H7 (cell line): Measurements from ENCODE around the gene AMOTL2. TPM values are rescaled to one million over a fixed set of nuclear protein-coding genes. Genes with fewer than 3 reads are reported as not detected.

Experiments
- DNase-seq: peaks from one replicate; pipeline ENCODE4 v3.0.0; 2012
- H3K27me3 ChIP-seq: 2 replicates; pipeline ENCODE4 v1.6.0; 2011; ENCODE audit warnings: mild to moderate bottlenecking, low read length; ENCODE audit not compliant: control insufficient read depth, insufficient read depth
- H3K36me3 ChIP-seq: replicated peaks from 2 replicates; pipeline ENCODE4 v1.5.1; 2011; ENCODE audit warnings: low read length; ENCODE audit not compliant: control insufficient read depth, insufficient read depth
- H3K4me3 ChIP-seq: 2 replicates; pipeline ENCODE4 v1.5.1; 2011; ENCODE audit warnings: low read depth, mild to moderate bottlenecking, control low read depth, low read length, moderate library complexity; ENCODE audit not compliant: insufficient read depth
- total RNA-seq: library from RNA; depleted of rRNA; stranded (reverse); fragments of >200 nt; shearing (Covaris generic); gene quantifications from 2 replicates; pipeline ENCODE4 v1.2.3, GENCODE V29; 2014

AMOTL2 gene
- total RNA-seq, 1 experiment from 2014 or later = 54.5 TPM

DNA sequence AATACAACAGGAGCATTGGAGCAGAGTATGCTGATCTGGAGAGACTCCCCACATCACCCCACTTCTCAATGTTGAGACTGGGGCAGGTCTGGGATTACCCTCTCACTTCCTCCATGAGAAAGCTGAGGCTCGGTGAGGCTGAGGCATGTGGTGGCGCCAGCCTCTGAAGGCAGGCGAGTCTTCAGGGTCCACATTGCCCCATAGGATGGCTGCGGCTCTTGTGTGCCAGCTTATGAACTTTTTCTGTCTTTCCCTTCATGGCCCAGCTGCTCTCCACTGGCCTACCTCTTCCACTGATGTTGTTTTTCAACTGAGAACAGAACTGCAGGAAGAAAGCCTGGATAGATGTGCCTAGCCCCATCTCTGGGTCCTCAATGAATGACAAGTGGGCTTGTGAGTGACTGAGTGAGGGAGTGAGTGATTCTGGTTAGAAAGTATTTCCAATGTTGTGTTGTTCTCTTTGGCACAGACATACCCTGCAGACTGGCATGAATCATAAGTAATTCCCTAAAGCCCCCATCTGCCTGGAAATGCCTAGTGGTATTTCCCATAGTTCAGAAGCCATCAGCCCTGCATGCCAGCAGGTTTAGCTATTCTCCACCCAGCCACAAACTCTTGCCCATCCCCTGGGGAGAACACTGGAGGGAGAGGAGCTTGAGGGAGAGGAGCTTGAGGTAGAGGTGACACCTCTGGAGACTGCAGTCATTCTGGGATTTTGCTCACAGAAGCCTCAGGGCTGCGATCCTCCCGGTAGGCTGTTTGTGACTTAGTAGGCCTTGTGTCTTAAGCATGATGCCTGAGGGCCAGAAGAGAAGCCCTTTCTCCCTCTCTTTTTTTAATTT, 56.9 kb downstream of the AMOTL2 start:
- Histone ChIP-seq H3K27me3 (peaks cover 14% of the 10 kb centered on the region), H3K36me3 (no peaks in the 10 kb centered on the region), H3K4me3 (no peak overlapping the region)
- DNase-seq = no peak

GRCh38 chr3:134315286-134316106, 58.8 kb downstream of the AMOTL2 start:
- Histone ChIP-seq H3K27me3 (peaks cover 19% of the 10 kb centered on the region), H3K4me3 (no peak overlapping the region), H3K36me3 (no peaks in the 10 kb centered on the region)
- DNase-seq = no peak

GRCh38 chr3:134314588-134315285, 59.5 kb downstream of the AMOTL2 start:
- no peak for DNase-seq
- Histone ChIP-seq H3K36me3 (no peaks in the 10 kb centered on the region), H3K4me3 (no peak overlapping the region), H3K27me3 (peaks cover 19% of the 10 kb centered on the region)

DNA sequence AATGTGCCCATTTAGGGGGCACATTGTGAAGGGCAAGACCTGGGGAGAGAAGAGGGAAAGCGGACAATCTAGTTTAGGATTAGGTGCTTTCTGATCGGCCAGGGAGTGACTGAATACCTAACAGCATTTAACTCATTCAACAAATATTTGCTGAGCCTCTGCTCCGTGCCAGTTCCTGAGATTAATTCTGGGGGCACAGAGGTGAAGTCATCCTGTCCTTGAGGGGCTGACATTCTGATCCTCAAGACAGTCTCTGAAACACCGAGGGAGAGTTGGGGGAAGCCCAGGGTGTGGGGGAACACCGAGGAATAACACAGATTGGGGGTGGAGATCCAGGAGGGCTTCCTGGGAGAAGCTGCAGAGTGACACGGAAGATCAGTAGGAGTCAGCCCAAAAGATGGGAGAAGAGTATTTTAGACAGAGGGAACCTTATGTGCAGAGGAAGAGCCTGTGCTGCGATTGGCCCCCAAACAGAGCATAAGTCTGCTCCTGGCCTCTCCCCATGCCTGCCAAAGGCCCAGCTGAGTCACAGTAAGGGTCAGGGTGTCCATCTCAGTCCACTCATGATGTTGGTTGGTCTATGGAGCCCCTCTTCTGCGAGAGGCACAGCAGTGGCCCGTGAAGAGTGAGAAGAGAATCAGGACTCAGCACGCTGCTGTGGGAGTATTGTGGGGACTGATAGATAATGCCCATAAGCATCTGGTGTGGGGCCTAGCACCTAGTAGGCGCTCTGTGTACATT, 60.2 kb downstream of the AMOTL2 start:
- no peak for DNase-seq
- peak overlapping the region; percentile 46; the same call in 1 of the 2 replicates for H3K4me3 ChIP-seq

DNA sequence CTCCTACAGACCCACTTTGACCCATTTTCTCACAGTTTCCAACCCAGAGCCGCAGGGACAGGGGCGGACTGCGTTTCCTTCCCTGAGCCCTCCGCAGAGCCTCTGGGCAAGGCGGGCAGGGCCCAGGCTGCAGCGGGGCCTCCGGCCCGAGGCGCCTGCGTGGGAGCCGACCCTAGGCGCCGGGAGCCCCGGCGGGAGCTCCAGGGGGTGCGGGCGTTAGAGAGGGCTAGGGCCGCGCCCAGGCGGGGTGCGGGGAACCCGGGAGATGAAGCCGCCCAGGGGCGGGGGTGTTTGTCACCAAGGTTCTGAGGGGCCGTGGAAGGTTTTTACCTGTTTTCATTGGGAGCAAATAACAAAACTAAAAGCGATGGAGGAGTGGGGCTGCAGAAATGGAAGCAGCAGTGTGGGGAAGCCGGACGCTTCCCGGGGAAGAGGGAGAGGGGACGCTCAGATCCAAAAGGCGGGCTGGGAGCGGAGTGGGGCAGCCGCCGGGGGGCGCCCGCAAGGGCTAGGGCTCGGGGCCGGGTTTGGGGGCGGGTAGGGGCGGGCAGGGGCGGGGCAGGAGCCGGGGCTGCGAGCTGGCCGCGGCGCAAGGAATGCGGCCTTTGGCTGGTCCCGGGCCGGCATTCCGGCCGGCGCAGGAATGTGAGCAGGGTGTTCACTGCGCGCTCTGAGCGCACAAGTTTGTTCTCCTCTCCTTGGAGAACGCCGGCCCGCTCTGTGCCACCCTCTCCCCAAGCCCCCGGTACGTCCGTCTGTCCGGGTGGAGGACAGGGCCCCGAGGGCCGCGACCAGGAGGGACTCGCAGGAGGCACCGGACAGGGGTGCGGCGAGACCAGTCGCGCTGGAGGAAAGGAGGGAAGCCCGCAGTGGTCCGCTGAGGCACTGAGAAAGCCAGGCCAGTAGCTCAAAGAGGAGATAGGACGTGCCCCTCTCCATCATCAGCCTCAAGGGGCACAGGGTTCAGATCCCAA, 61.1 kb downstream of the AMOTL2 start:
- Histone ChIP-seq H3K4me3 (peak overlapping the region; percentile 46), H3K36me3 (no peaks in the 10 kb centered on the region), H3K27me3 (peaks cover 19% of the 10 kb centered on the region)
- DNase-seq = peak; percentile 97

More for the DNA sequence above, 60.2 kb downstream of the AMOTL2 start:
- H3K36me3 ChIP-seq = no peaks in the 10 kb centered on the region
- peaks cover 19% of the 10 kb centered on the region for H3K27me3 ChIP-seq

DNA sequence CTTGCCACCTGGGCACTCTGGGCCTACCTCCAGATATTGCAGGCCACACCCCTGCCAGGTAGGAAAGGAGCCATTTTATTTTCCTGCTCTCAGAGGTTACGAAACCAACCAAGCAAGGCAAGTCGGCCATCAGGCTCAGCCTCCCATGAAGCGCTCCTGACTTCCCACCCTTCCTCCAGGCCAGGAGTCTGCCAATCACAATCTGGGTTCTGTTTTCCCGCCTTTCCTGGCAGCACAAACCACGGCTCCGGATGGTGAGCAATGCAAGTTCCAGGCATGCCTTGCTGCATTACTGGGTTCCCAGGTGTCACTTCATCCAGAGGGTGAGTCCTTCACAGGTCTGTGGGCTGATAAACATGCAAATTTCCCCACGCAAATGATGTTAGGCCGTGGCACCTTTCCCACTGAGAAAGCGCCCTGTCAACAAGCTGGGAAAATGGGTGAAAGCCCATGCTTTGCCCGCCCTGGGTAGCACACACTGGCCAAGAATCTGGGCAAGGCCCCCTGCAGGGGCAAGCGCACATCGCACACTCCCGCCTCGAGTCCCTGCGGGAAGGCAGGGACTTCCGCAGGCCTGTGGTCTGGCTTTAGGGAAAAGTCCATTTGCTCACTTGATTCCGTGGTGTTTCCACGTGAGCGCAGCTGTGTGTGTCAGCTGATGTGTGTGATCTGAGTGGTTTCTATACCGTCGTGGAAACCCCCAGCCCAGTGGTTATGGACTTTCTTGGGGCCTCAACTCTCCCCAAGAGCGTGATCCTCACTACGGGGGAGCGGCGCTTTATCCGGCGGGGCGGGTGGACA, 62.0 kb downstream of the AMOTL2 start:
- no peaks in the 10 kb centered on the region for H3K36me3 ChIP-seq
- DNase-seq = peak; percentile 72
- H3K4me3 ChIP-seq = peak overlapping the region; percentile 34; the same call in 1 of the 2 replicates

GRCh38 chr3:134311693-134312071, 62.6 kb downstream of the AMOTL2 start:
- no peak for DNase-seq
- H3K27me3 ChIP-seq = peaks cover 19% of the 10 kb centered on the region
- no peak overlapping the region for H3K4me3 ChIP-seq
- no peaks in the 10 kb centered on the region for H3K36me3 ChIP-seq

More for the DNA sequence above, 62.0 kb downstream of the AMOTL2 start:
- H3K27me3 ChIP-seq = peaks cover 19% of the 10 kb centered on the region

- H3K36me3 ChIP-seq = no peaks in the 10 kb centered on the region
- H3K27me3 ChIP-seq = peaks cover 19% of the 10 kb centered on the region
- no peak overlapping the region for H3K4me3 ChIP-seq
- no peak for DNase-seq
These were observed 63.0 kb downstream of the AMOTL2 start for GRCh38 chr3:134311265-134311664.

GRCh38 chr3:134309987-134310700, 64.1 kb downstream of the AMOTL2 start:
- Histone ChIP-seq H3K36me3 (no peaks in the 10 kb centered on the region), H3K27me3 (peaks cover 19% of the 10 kb centered on the region), H3K4me3 (no peak overlapping the region)
- no peak for DNase-seq

- no peak overlapping the region for H3K4me3 ChIP-seq
- peak; percentile 80 for DNase-seq
- peaks cover 9% of the 10 kb centered on the region; the same call in 1 of the 2 replicates for H3K27me3 ChIP-seq
- no peaks in the 10 kb centered on the region for H3K36me3 ChIP-seq
These were observed 65.8 kb downstream of the AMOTL2 start for GRCh38 chr3:134308350-134308891.

DNA sequence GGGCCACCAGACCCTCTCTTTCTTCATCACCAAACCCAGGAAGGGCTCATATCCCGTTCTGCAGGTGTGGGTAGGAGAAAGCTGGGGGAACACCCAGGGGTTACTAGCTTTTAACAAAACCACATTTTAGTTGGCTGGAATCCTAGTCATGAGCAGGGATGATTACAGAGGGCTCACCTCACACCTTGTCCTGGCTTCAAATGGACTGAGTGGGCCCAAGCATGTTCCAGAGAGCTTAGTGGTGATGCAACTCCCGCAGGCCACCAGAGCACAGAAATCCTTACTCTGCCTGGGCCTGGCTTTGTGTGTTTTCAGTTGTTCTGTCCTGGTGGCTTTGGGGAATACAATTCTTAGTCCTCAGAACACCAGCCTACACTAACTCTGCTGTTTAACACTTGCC, 66.8 kb downstream of the AMOTL2 start:
- Histone ChIP-seq H3K36me3 (no peaks in the 10 kb centered on the region), H3K4me3 (no peak overlapping the region), H3K27me3 (peaks cover 5% of the 10 kb centered on the region; the same call in 1 of the 2 replicates)
- DNase-seq = no peak

DNA sequence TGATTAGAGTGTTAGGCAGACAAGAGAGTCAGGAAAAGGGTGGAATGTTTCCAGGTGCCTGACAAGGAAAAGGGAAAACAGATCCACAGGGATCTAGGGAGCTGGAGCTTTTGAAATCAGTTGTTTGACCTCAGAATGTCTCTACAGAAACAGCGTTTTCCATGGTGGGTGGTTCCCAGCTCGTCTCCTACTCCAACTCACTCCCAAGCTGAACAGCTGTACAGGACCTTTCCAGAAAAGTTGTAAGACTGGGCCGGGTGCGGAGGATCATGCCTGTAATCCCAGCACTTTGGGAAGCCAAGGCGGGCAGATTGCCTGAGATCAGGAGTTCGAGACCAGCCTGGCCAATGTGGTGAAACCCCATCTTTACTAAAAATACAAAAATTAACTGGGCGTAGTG, 67.9 kb downstream of the AMOTL2 start:
- no peak overlapping the region for H3K4me3 ChIP-seq
- no peak for DNase-seq
- no peaks in the 10 kb centered on the region for H3K27me3 ChIP-seq
- H3K36me3 ChIP-seq = no peaks in the 10 kb centered on the region
